Measurements from ENCODE around the gene TCHHL1.

DNA sequence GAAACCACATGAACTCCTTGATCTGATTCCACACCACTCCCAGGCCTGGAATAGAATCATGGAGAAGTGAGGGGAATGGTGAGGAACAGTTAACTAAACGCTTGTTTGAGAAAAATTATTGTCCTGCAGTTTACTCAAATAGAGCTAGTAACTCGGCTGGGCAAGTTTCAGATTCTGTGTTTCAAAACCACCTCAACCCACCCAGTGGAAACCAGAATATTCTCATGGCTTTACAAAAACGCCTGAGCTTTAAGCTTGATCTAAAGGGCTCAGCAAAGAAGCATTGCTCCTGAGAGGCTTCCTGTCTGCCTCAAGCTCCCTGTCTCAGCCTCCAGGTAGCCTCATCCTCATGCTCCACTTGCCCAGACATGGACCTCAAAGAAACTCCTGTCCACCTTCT lies 16.6 kb downstream of the TCHHL1 start:
- TF ChIP-seq SIN3A (IDR thresholded peaks at IDR 0.05; ENCODE audit: borderline replicate concordance in 2 of 2, control insufficient read depth in 1 of 2, low read depth in 2 of 2, low read length in 2 of 2) (no peak), RCOR1 (IDR thresholded peaks at IDR 0.05; ENCODE audit: borderline replicate concordance in 1 of 2, low read depth in 2 of 2, low read length in 2 of 2) (no peak), POLR2AphosphoS5 (IDR thresholded peaks at IDR 0.05; ENCODE audit: control insufficient read depth, insufficient read depth, low read depth, low read length) (no peak), TBP (optimal IDR thresholded peaks at IDR 0.05; ENCODE audit: low read depth, low read length) (no peak), ZNF282 (CRISPR knock-in tag; IDR thresholded peaks at IDR 0.05) (no peak), ZNF263 (CRISPR knock-in tag; IDR thresholded peaks at IDR 0.05; ENCODE audit: borderline replicate concordance) (no peak), POLR2A (conservative IDR thresholded peaks at IDR 0.05) (no peak), CHD1 (IDR thresholded peaks at IDR 0.05; ENCODE audit: low read length) (no peak), ESRRA (IDR thresholded peaks at IDR 0.05; ENCODE audit: borderline replicate concordance, low read depth) (no peak)
- TF ChIP-seq, protein P1, sequence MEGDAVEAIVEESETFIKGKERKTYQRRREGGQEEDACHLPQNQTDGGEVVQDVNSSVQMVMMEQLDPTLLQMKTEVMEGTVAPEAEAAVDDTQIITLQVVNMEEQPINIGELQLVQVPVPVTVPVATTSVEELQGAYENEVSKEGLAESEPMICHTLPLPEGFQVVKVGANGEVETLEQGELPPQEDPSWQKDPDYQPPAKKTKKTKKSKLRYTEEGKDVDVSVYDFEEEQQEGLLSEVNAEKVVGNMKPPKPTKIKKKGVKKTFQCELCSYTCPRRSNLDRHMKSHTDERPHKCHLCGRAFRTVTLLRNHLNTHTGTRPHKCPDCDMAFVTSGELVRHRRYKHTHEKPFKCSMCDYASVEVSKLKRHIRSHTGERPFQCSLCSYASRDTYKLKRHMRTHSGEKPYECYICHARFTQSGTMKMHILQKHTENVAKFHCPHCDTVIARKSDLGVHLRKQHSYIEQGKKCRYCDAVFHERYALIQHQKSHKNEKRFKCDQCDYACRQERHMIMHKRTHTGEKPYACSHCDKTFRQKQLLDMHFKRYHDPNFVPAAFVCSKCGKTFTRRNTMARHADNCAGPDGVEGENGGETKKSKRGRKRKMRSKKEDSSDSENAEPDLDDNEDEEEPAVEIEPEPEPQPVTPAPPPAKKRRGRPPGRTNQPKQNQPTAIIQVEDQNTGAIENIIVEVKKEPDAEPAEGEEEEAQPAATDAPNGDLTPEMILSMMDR (IDR thresholded peaks at IDR 0.05 in 2 of 3, conservative IDR thresholded peaks at IDR 0.05 in 1 of 3; ENCODE audit: insufficient read depth in 2 of 3, low read depth in 1 of 3, low read length in 3 of 3) = no peak
- TF ChIP-seq, protein P2, sequence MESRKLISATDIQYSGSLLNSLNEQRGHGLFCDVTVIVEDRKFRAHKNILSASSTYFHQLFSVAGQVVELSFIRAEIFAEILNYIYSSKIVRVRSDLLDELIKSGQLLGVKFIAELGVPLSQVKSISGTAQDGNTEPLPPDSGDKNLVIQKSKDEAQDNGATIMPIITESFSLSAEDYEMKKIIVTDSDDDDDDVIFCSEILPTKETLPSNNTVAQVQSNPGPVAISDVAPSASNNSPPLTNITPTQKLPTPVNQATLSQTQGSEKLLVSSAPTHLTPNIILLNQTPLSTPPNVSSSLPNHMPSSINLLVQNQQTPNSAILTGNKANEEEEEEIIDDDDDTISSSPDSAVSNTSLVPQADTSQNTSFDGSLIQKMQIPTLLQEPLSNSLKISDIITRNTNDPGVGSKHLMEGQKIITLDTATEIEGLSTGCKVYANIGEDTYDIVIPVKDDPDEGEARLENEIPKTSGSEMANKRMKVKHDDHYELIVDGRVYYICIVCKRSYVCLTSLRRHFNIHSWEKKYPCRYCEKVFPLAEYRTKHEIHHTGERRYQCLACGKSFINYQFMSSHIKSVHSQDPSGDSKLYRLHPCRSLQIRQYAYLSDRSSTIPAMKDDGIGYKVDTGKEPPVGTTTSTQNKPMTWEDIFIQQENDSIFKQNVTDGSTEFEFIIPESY (CRISPR knock-in tag; IDR thresholded peaks at IDR 0.05) = no peak
- TF ChIP-seq, protein P3, sequence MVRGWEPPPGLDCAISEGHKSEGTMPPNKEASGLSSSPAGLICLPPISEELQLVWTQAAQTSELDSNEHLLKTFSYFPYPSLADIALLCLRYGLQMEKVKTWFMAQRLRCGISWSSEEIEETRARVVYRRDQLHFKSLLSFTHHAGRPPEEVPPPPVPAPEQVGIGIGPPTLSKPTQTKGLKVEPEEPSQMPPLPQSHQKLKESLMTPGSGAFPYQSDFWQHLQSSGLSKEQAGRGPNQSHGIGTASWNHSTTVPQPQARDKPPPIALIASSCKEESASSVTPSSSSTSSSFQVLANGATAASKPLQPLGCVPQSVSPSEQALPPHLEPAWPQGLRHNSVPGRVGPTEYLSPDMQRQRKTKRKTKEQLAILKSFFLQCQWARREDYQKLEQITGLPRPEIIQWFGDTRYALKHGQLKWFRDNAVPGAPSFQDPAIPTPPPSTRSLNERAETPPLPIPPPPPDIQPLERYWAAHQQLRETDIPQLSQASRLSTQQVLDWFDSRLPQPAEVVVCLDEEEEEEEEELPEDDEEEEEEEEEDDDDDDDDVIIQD (CRISPR knock-in tag; IDR thresholded peaks at IDR 0.05) = no peak
- TF ChIP-seq, protein P4, sequence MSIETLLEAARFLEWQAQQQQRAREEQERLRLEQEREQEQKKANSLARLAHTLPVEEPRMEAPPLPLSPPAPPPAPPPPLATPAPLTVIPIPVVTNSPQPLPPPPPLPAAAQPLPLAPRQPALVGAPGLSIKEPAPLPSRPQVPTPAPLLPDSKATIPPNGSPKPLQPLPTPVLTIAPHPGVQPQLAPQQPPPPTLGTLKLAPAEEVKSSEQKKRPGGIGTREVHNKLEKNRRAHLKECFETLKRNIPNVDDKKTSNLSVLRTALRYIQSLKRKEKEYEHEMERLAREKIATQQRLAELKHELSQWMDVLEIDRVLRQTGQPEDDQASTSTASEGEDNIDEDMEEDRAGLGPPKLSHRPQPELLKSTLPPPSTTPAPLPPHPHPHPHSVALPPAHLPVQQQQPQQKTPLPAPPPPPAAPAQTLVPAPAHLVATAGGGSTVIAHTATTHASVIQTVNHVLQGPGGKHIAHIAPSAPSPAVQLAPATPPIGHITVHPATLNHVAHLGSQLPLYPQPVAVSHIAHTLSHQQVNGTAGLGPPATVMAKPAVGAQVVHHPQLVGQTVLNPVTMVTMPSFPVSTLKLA (conservative IDR thresholded peaks at IDR 0.05) = no peak
- TF ChIP-seq, protein P5, sequence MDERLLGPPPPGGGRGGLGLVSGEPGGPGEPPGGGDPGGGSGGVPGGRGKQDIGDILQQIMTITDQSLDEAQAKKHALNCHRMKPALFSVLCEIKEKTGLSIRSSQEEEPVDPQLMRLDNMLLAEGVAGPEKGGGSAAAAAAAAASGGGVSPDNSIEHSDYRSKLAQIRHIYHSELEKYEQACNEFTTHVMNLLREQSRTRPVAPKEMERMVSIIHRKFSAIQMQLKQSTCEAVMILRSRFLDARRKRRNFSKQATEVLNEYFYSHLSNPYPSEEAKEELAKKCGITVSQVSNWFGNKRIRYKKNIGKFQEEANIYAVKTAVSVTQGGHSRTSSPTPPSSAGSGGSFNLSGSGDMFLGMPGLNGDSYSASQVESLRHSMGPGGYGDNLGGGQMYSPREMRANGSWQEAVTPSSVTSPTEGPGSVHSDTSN (CRISPR knock-in tag; IDR thresholded peaks at IDR 0.05; ENCODE audit: low read depth) = no peak
- TF ChIP-seq, protein P5 (tag; conservative IDR thresholded peaks at IDR 0.05; ENCODE audit: low read depth) = no peak
